Duodenal mucosa (tissue), 2 donors: ENCODE data around the gene CDH6.

Experiments used
- H3K27ac ChIP-seq: one replicate; pipeline ENCODE4 v1.7.0; 2013; ENCODE audit warnings: low read depth, low read length
- H3K27me3 ChIP-seq, 2 donors: one replicate each; pipeline ENCODE4 v1.7.0; 2013; ENCODE audit warnings: low read length in 2 of 2, control low read depth in 1 of 2; ENCODE audit not compliant: insufficient read depth in 2 of 2, control insufficient read depth in 1 of 2
- H3K36me3 ChIP-seq, 2 donors: one replicate each; pipeline ENCODE4 v1.7.0; 2013; ENCODE audit warnings: low read length in 2 of 2, control low read depth in 1 of 2; ENCODE audit not compliant: insufficient read depth in 2 of 2, control insufficient read depth in 1 of 2
- H3K4me1 ChIP-seq, 2 donors: one replicate each; pipeline ENCODE4 v1.7.0; 2013; ENCODE audit warnings: low read length in 2 of 2, control low read depth in 1 of 2; ENCODE audit not compliant: insufficient read depth in 2 of 2, control insufficient read depth in 1 of 2
- H3K4me3 ChIP-seq, 2 donors: one replicate each; pipeline ENCODE4 v1.7.0; 2013; ENCODE audit warnings: low read length in 2 of 2, low read depth in 1 of 2
- H3K9ac ChIP-seq, 2 donors: one replicate each; pipeline ENCODE4 v1.7.0; 2013; ENCODE audit warnings: low read length in 2 of 2, low read depth in 1 of 2
- H3K9me3 ChIP-seq, 2 donors: one replicate each; pipeline ENCODE4 v1.7.0; 2013; ENCODE audit warnings: low read length in 2 of 2, control low read depth in 1 of 2; ENCODE audit not compliant: control insufficient read depth in 1 of 2

The CDH6 gene

GRCh38 chr5:31172881-31173280 is 20.6 kb upstream of the CDH6 start:
- H3K4me1 ChIP-seq, result no peaks in the 10 kb centered on the region
- no peaks in the 10 kb centered on the region for H3K9me3 ChIP-seq

GRCh38 chr5:31173614-31174013 is 19.9 kb upstream of the CDH6 start:
- Histone ChIP-seq H3K27ac (no peak overlapping the region), H3K27me3 (no peaks in the 10 kb centered on the region), H3K9ac (no peak overlapping the region), H3K9me3 (no peaks in the 10 kb centered on the region), H3K36me3 (no peaks in the 10 kb centered on the region), H3K4me1 (no peaks in the 10 kb centered on the region), H3K4me3 (no peak overlapping the region)

More at GRCh38 chr5:31172881-31173280, 20.6 kb upstream of the CDH6 start:
- H3K9ac ChIP-seq, result no peak overlapping the region
- H3K27ac ChIP-seq, result no peak overlapping the region
- H3K27me3 ChIP-seq, result no peaks in the 10 kb centered on the region
- no peaks in the 10 kb centered on the region for H3K36me3 ChIP-seq
- H3K4me3 ChIP-seq, result no peak overlapping the region

- H3K4me3 ChIP-seq, result no peak overlapping the region
- H3K9ac ChIP-seq, result no peak overlapping the region
- H3K9me3 ChIP-seq, result no peaks in the 10 kb centered on the region
- no peaks in the 10 kb centered on the region for H3K27me3 ChIP-seq
- no peak overlapping the region for H3K27ac ChIP-seq
- H3K4me1 ChIP-seq, result no peaks in the 10 kb centered on the region
- no peaks in the 10 kb centered on the region for H3K36me3 ChIP-seq
Observed at GRCh38 chr5:31181376-31181987, 12.0 kb upstream of the CDH6 start.

GRCh38 chr5:31182136-31182535 is 11.3 kb upstream of the CDH6 start:
- no peaks in the 10 kb centered on the region for H3K27me3 ChIP-seq

GRCh38 chr5:31185951-31186350 is 7.5 kb upstream of the CDH6 start:
- no peak overlapping the region for H3K4me3 ChIP-seq
- no peak overlapping the region for H3K27ac ChIP-seq
- H3K9me3 ChIP-seq, result no peaks in the 10 kb centered on the region
- H3K36me3 ChIP-seq, result no peaks in the 10 kb centered on the region
- no peaks in the 10 kb centered on the region for H3K27me3 ChIP-seq
- no peaks in the 10 kb centered on the region for H3K4me1 ChIP-seq
- no peak overlapping the region for H3K9ac ChIP-seq

More at GRCh38 chr5:31182136-31182535, 11.3 kb upstream of the CDH6 start:
- Histone ChIP-seq H3K36me3 (no peaks in the 10 kb centered on the region), H3K4me1 (no peaks in the 10 kb centered on the region), H3K9me3 (no peaks in the 10 kb centered on the region), H3K9ac (no peak overlapping the region), H3K27ac (no peak overlapping the region), H3K4me3 (no peak overlapping the region)

GRCh38 chr5:31186672-31187267 is 6.7 kb upstream of the CDH6 start:
- Histone ChIP-seq H3K9me3 (no peaks in the 10 kb centered on the region), H3K4me1 (no peaks in the 10 kb centered on the region), H3K27ac (no peak overlapping the region), H3K27me3 (peaks cover 0 to under 1% of the 10 kb centered on the region in 2 donors), H3K9ac (no peak overlapping the region), H3K4me3 (no peak overlapping the region), H3K36me3 (no peaks in the 10 kb centered on the region)

- no peak overlapping the region for H3K27ac ChIP-seq
- H3K27me3 ChIP-seq, result peaks cover 3 to 9% of the 10 kb centered on the region in 2 donors
- no peaks in the 10 kb centered on the region for H3K36me3 ChIP-seq
- H3K4me1 ChIP-seq, result no peaks in the 10 kb centered on the region
- H3K9ac ChIP-seq, result no peak overlapping the region
- H3K4me3 ChIP-seq, result no peak overlapping the region
- no peaks in the 10 kb centered on the region for H3K9me3 ChIP-seq
Observed at GRCh38 chr5:31187591-31187990, 5.9 kb upstream of the CDH6 start.

GRCh38 chr5:31192442-31192841 is 1.0 kb upstream of the CDH6 start:
- no peaks in the 10 kb centered on the region for H3K9me3 ChIP-seq
- H3K36me3 ChIP-seq, result no peaks in the 10 kb centered on the region
- H3K9ac ChIP-seq, result no peak overlapping the region
- peaks cover 9 to 45% of the 10 kb centered on the region in 2 donors for H3K27me3 ChIP-seq
- no peak overlapping the region for H3K27ac ChIP-seq
- H3K4me3 ChIP-seq, result no peak overlapping the region
- peaks cover 6 to 10% of the 10 kb centered on the region in 2 donors for H3K4me1 ChIP-seq

GRCh38 chr5:31193116-31193515 is 370 bp upstream of the CDH6 start:
- Histone ChIP-seq H3K4me1 (peaks cover 6 to 10% of the 10 kb centered on the region in 2 donors), H3K4me3 (no peak overlapping the region), H3K9me3 (no peaks in the 10 kb centered on the region), H3K9ac (no peak overlapping the region), H3K27ac (no peak overlapping the region), H3K36me3 (no peaks in the 10 kb centered on the region), H3K27me3 (peaks cover 9 to 47% of the 10 kb centered on the region in 2 donors)

GRCh38 chr5:31194468-31194813 is 955 bp downstream of the CDH6 start:
- H3K9ac ChIP-seq, result no peak overlapping the region
- no peaks in the 10 kb centered on the region for H3K36me3 ChIP-seq
- peaks cover 6 to 10% of the 10 kb centered on the region in 2 donors for H3K4me1 ChIP-seq
- no peaks in the 10 kb centered on the region for H3K9me3 ChIP-seq
- peaks cover 9 to 47% of the 10 kb centered on the region in 2 donors for H3K27me3 ChIP-seq
- no peak overlapping the region for H3K27ac ChIP-seq
- peak overlapping the region; percentile 61 to 68 for H3K4me3 ChIP-seq
